Fibroblast of villous mesenchyme (primary cell): ENCODE measurements around the gene APOBEC2. TPM values are rescaled to one million over a fixed set of nuclear protein-coding genes. Genes with fewer than 3 reads are reported as not detected.

Source experiments
- DNase-seq: peaks from one replicate; pipeline ENCODE4 v3.0.0-alpha.2; 2010; ENCODE audit warnings: low read depth
- H3K4me3 ChIP-seq: 2 replicates; pipeline ENCODE4 v1.5.1; 2011; ENCODE audit warnings: low read depth, mild to moderate bottlenecking, low read length
- total RNA-seq: library from RNA; depleted of rRNA; stranded (reverse); fragments of >200 nt; gene quantifications from 2 replicates; pipeline ENCODE4 v1.2.3, GENCODE V29; 2012
- TF ChIP-seq, protein P1 (sequence below): IDR thresholded peaks from 2 replicates; pipeline ENCODE4 v1.5.1; 2012; ENCODE audit warnings: low read depth, mild to moderate bottlenecking, low read length; ENCODE audit not compliant: insufficient read depth

Gene APOBEC2
- total RNA-seq, 1 donor: not detected

GRCh38 chr6:41083072-41083471, 30.1 kb downstream of the APOBEC2 start:
- no peak for DNase-seq
- TF ChIP-seq, protein P1, sequence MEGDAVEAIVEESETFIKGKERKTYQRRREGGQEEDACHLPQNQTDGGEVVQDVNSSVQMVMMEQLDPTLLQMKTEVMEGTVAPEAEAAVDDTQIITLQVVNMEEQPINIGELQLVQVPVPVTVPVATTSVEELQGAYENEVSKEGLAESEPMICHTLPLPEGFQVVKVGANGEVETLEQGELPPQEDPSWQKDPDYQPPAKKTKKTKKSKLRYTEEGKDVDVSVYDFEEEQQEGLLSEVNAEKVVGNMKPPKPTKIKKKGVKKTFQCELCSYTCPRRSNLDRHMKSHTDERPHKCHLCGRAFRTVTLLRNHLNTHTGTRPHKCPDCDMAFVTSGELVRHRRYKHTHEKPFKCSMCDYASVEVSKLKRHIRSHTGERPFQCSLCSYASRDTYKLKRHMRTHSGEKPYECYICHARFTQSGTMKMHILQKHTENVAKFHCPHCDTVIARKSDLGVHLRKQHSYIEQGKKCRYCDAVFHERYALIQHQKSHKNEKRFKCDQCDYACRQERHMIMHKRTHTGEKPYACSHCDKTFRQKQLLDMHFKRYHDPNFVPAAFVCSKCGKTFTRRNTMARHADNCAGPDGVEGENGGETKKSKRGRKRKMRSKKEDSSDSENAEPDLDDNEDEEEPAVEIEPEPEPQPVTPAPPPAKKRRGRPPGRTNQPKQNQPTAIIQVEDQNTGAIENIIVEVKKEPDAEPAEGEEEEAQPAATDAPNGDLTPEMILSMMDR: no peak
- no peak overlapping the region for H3K4me3 ChIP-seq

DNA sequence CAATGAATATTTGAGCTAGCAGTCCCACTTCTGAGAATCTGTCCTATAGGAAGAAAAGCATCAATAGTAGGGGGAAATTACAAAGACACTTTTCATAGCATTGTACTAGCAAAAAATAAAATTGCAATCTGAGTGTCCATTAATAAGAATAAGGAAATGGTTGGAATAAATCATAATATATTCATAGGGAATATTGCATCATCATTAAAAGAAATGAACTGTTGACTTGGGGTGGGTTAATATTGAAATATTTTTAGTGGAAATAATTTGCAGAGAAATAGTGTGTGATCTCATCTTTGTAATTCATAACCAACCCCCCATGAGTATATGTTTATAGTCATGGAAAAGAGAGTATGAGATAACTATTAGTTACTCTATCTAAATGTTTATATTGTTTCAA, 32.2 kb downstream of the APOBEC2 start:
- DNase-seq: no peak
- no peak overlapping the region for H3K4me3 ChIP-seq
- TF ChIP-seq, protein P1: no peak

DNA sequence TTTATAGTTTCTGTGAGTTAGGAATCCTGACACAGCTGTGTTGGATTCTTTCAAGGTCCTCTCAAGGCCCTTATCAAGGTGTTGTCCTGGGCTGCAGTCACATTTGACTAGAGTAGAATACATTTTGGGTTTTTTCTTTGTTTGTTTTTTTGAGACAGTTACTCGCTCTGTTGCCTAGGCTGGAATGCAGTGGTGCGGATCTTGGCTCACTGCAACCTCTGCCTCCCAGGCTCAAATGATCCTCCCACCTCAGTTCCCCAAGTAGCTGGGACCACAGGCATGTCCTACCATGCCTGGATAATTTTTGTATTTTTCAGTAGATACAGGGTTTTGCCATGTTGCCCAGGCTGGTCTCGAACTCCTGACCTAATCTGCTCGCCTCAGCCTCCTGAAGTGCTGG, 35.4 kb downstream of the APOBEC2 start:
- DNase-seq: no peak
- no peak overlapping the region for H3K4me3 ChIP-seq
- TF ChIP-seq, protein P1: no peak

- H3K4me3 ChIP-seq: no peak overlapping the region
- TF ChIP-seq, protein P1: no peak
- no peak for DNase-seq
Measured at GRCh38 chr6:41090841-41091761, 38.1 kb downstream of the APOBEC2 start.

DNA sequence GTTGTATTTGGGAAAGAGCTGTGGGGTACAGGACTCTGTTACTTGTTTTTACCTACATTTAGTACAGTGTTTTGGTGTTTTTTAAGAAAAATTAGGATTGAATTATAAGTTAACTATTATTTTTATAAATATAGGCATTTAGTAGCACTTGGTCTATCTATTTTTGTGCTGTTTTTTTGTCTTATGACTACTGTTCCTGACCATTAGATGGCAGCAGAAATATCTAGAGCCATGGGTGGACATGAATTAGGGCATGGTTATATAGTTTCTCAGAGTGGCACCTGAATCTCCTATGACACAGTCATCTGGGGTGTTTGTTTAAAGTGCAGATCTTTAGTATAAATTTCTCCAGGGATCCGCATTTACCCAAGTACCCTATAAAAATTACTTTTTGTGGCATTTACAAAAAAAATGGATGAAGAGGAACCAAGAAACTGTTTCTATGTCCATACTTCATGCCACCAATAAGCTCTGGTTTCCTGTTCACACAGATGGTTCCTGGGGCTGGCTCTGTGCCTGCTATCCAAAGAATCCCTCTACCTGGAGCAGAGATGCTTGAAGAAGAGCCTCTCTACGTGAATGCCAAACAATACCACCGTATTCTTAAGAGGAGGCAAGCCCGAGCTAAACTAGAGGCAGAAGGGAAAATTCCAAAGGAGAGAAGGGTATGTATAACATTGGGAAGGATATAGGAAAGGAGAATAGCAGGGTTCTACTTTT, 39.6 kb downstream of the APOBEC2 start:
- peak; percentile 26 for DNase-seq
- TF ChIP-seq, protein P1: peak; percentile 40
- H3K4me3 ChIP-seq: no peak overlapping the region

DNA sequence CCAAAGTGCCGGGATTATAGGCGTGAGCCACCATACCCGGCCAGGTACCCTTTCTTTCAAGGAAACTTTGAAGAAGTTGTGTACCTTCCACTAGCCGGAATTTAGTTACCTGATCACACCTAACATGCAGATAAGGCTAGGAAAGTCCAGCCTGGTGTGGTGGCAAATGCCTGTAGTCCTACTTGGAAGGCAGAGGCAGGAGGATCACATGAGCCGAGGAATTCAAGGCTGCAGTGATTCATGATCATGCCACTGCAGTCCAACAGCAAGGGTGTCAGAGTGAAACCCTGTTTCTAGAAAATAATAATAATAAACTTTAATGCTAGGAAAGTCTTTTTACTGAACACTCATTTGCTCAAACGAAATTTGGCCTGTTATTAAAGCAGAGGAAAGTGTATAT, 40.7 kb downstream of the APOBEC2 start:
- peak; percentile 31 for DNase-seq
- H3K4me3 ChIP-seq: no peak overlapping the region
- TF ChIP-seq, protein P1: no peak
